HG02885 (cell line): ENCODE results near the gene PEX14.

Experiments
- ATAC-seq: cut with Tn5 transposase; IDR thresholded peaks from one replicate; pipeline ENCODE4 v1.9.1; 2021; ENCODE audit warnings: mild to moderate bottlenecking; ENCODE audit not compliant: unreplicated experiment, poor library complexity

The PEX14 gene

DNA sequence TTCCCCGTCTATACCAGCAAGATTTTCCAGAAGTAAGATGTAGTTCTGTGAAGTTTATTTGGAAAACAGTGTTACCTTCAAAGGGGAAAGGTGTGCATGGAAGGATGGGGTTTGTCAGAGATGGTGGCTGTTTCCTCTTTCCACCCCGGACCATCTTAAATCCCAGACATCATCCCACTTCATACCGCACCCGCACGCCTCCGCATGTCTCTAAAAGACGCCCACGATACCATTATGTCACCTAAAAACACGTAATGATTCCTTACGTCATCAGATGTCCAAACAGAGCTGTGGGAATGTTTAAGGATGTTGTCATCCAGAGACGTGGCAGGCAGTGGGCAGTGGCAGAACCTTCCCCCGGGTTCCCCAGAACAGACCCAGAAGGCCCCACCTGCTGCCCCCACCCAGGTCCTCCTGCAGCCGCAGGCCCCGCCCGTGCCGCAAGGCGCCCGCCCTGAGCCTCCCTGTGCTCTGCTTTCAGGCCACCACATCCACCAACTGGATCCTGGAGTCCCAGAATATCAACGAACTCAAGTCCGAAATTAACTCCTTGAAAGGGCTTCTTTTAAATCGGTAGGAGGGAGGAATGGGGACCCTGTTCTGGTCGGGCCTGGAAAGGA lies 152.2 kb downstream of the PEX14 start:
- ATAC-seq: no peak

- no peak for ATAC-seq
Measured at GRCh38 chr1:10628685-10629084, 153.9 kb downstream of the PEX14 start.

DNA sequence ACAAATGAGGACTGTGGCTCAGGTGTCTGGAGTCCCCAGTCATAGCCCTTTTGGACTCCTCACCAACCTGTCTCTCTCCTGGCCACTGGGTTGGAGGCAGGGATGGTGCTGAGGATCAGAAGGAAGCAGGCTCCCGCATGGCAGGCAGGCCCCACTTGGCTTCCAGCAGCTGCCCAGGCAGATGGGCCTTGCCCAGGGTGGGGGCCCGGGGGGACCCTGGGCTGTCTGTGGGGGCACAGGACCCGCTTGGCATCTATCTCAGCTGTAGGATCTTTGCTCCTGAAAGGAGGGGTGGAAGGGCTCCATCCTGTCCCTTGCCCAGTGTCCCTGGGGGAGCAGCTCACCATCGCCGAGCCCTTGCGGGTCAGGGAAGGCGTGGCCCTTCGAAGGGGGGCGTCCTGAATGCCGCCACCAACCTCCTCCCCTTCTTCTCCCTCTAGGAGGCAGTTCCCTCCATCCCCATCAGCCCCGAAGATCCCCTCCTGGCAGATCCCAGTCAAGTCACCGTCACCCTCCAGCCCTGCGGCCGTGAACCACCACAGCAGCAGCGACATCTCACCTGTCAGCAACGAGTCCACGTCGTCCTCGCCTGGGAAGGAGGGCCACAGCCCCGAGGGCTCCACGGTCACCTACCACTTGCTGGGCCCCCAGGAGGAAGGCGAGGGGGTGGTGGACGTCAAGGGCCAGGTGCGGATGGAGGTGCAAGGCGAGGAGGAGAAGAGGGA lies 154.5 kb downstream of the PEX14 start:
- no peak for ATAC-seq

DNA sequence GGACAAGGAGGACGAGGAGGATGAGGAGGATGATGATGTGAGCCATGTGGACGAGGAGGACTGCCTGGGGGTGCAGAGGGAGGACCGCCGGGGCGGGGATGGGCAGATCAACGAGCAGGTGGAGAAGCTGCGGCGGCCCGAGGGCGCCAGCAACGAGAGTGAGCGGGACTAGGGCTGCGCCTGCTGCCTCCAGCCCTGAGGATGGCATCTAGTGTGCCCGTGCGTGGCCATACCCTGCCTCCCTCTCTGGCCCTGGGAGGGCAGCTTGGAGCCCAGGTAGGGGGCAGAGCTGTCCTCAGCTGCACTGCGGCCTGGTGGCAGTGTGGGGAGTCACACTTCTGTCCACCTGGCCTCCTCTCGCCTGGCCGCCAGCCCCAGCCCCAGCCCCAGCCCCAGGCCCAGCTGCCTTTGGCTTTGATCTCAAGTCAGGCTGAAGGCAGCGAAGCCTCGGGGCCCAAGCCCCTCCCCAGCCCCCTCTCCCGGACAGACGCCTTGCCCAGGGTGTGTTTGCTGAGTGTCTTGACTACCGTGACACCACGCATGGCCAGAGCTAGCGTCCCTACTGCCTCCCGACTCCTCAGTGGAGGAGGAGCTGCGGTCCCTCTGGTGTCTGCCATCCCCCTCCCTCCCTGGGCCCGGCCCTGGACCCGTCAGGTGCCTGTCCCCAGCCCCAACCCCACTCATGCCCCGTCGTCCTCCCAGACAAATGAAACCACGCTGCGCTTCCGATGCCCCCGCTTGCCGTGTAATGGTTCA lies 155.2 kb downstream of the PEX14 start:
- no peak for ATAC-seq

DNA sequence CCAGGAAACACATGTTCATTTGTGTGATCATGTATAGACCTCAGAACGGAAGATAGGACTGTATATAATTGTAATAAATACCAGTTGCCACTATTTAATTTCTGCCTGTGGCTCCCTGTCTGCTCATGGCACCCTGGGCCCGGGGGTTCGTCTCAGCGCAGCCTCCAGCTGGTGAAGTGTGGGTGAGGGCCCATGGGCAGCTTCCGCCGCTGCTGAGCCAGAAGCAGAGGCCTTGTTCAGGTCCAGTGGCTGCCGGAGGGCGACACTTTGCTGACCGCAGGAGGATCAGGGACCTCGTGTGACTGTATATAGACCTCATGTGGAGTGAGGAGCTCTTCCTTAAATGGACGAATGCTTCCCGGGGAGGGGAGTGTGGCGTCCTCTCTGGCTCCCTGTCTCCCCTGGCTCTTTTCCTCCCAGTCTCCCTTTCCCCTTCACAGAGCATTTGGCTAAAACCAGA lies 155.9 kb downstream of the PEX14 start:
- ATAC-seq: no peak

- no peak for ATAC-seq
Measured at GRCh38 chr1:10631121-10631810, 156.5 kb downstream of the PEX14 start.

- ATAC-seq: no peak
Measured at GRCh38 chr1:10631811-10632593, 157.3 kb downstream of the PEX14 start.

- no peak for ATAC-seq
Measured at GRCh38 chr1:10632691-10633090, 157.9 kb downstream of the PEX14 start.

DNA sequence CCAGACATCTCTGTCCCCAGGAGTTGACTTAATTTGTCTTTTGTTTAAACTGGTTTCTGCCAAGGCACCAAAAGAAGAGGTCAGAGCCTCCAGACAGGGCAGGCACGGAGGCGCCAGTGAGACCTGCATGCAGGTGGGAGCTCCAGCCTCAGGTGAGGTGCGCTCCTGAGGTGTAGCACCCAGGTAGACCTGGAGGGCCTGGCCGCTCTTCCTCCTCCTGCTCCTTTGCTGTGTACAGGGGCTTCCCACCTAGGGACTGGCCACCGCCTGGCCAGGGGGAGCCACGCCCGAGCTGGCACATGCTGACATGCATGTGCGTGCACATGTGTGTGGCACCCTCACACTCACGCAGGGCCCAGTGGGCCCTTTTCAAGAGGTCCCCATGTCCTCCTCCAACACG lies 158.7 kb downstream of the PEX14 start:
- ATAC-seq: no peak

GRCh38 chr1:10634075-10634427 lies 159.3 kb downstream of the PEX14 start:
- no peak for ATAC-seq

DNA sequence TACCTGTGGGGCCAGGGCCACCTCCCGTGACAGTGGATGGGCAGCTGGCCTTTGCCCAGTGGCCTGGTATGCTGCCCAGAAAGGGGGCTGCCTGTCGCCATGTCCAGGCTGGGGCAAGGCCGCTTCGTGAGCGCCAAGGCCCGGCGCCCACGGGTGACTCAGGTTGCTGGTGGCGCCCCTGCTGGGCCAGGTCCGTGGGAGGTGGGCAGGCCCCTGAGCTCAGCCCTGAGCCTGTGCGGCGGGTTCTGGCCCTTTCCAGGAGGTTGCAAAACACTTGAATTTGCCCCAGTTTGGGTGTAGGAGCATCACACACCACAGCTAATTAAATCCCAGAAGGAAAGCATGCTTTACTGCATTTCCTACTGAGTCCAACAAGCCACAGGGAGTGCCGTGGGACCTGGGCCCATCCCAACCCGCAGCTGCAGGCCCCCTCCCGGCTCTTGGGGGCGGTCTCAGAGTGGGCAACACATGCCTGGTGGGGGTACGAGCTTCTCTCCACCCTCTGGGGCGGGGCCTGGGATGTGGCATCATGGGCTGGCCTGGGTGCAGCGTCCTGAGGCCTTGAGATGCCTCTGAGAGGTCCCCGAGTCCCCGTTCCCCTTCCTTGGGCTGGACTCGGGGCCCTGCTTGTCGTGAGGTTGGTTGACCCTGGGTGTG lies 159.8 kb downstream of the PEX14 start:
- no peak for ATAC-seq

DNA sequence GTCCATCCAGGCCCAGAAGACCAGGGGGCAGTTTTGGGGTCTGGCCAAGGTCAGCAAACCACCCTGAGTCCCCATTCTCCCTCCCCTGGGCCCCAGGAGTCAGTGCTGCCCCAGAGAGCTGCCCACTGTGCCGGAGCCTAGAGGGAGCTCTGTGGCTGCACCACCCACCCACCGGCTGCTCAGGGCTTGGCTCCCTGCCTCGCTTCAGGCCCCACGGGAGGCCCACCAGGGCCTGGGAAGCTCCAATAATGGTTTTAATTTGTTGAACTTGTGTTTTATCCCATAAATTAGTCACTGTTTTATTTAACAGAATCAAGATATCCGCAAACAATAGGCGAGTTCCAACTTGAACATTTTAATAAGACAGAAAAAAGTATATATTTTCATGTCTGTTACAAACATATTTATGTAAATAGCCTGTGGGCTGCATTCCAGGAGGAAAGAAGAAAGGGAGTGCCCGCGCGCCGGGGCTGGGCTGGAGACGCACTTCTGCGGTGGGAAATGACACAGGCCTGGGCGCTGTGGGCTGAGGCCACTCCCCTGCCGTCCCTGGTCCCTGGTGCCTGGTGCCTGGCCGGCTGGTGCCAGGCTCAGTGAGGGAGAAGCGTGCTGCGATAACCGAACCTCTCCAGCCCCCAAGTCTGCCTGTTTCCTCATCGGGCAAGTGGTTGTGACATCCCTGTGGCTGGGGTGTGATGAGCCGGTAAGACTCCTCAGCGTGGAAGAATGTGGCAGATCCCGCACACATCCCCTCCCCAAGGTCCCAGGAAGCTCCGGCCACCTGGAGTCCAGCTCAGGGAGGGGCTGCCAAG lies 160.5 kb downstream of the PEX14 start:
- no peak for ATAC-seq

- no peak for ATAC-seq
Measured at GRCh38 chr1:10635992-10636391, 161.2 kb downstream of the PEX14 start.

GRCh38 chr1:10637400-10637799 lies 162.7 kb downstream of the PEX14 start:
- ATAC-seq: no peak

- no peak for ATAC-seq
Measured at GRCh38 chr1:10637834-10638558, 163.2 kb downstream of the PEX14 start.

GRCh38 chr1:10638559-10639005 lies 163.8 kb downstream of the PEX14 start:
- ATAC-seq: no peak

DNA sequence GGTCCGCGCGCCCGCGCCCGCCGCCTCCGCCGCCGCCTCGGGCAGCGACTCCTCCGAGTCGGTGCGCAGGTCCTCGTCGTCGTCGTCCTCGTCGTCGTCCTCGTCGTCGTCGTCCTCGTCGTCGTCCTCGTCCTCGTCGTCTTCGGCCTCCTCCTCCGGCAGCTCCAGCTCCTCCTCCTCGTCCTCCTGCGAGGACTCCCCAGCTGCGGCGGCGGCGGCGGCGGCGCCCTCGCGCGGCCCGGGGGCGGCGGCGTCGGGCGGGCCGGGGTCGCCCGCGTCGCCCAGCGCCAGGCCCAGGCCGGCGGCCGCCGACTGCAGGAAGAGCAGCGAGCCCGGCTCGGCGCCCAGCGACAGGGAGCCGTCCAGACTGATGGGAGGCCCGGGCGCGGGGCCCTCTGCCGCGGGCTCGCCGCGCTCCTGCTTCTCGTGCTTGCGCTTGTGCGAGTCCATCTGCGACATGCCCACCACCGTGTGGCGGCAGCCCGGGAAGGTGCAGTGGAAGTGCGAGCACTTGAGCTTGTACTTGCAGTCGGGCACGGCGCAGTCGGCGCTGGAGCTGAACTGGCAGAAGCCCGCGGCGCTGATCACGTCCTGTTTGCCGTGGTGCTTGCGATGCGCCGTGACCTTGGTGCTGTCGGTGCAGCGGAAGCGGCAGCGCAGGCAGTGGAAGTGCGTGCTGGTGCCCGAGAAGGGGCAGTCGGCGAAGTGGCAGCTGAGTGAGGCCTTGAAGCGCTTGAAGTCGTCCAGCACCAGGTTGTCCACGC lies 164.4 kb downstream of the PEX14 start:
- no peak for ATAC-seq
